Activated naive CD4-positive, alpha-beta T cell (primary cell): Measurements from ENCODE around the gene ERC1.
"Not testable (repeated sequence)": the region's sequence is repeated elsewhere in the genome, so short reads cannot be mapped to it uniquely, and the experiment has no call there.

Experiments
- DNase-seq, 4 experiments: peaks; one replicate each; lab custom pipeline; 2025; lab: John Stamatoyannopoulos, UW

Gene ERC1

GRCh38 chr12:1022032-1022970, 31.3 kb downstream of the ERC1 start:
- DNase-seq: no peak

GRCh38 chr12:1030779-1031178, 39.8 kb downstream of the ERC1 start:
- DNase-seq: no peak

- DNase-seq: no peak
These were observed 43.2 kb downstream of the ERC1 start for GRCh38 chr12:1034243-1034642.

- no peak for DNase-seq
These were observed 43.9 kb downstream of the ERC1 start for GRCh38 chr12:1034751-1035457.

- DNase-seq: no peak
These were observed 50.5 kb downstream of the ERC1 start for GRCh38 chr12:1041478-1041877.

- DNase-seq: no peak
These were observed 53.2 kb downstream of the ERC1 start for GRCh38 chr12:1044199-1044598.

GRCh38 chr12:1044696-1045095, 53.7 kb downstream of the ERC1 start:
- DNase-seq: no peak

GRCh38 chr12:1046727-1047126, 55.7 kb downstream of the ERC1 start:
- no peak for DNase-seq

GRCh38 chr12:1047898-1048660, 57.1 kb downstream of the ERC1 start:
- no peak for DNase-seq

GRCh38 chr12:1050059-1050707, 59.2 kb downstream of the ERC1 start:
- no peak for DNase-seq

GRCh38 chr12:1051672-1052071, 60.6 kb downstream of the ERC1 start:
- DNase-seq: not testable (repeated sequence)

GRCh38 chr12:1053690-1054089, 62.7 kb downstream of the ERC1 start:
- DNase-seq: no peak

GRCh38 chr12:1054117-1054870, 63.3 kb downstream of the ERC1 start:
- DNase-seq: no peak

- no peak for DNase-seq
These were observed 65.4 kb downstream of the ERC1 start for GRCh38 chr12:1056390-1056789.

- no peak for DNase-seq
These were observed 67.4 kb downstream of the ERC1 start for GRCh38 chr12:1058423-1058822.

GRCh38 chr12:1059162-1059561, 68.1 kb downstream of the ERC1 start:
- no peak for DNase-seq

GRCh38 chr12:1063852-1064251, 72.8 kb downstream of the ERC1 start:
- no peak for DNase-seq

- no peak for DNase-seq
These were observed 73.3 kb downstream of the ERC1 start for GRCh38 chr12:1064317-1064716.

GRCh38 chr12:1065629-1066028, 74.6 kb downstream of the ERC1 start:
- no peak for DNase-seq

- no peak for DNase-seq
These were observed 78.8 kb downstream of the ERC1 start for GRCh38 chr12:1069846-1070245.

- DNase-seq: no peak
These were observed 80.2 kb downstream of the ERC1 start for GRCh38 chr12:1071182-1071581.
